ENCODE measurements around the gene EHD4.

The EHD4 gene

DNA sequence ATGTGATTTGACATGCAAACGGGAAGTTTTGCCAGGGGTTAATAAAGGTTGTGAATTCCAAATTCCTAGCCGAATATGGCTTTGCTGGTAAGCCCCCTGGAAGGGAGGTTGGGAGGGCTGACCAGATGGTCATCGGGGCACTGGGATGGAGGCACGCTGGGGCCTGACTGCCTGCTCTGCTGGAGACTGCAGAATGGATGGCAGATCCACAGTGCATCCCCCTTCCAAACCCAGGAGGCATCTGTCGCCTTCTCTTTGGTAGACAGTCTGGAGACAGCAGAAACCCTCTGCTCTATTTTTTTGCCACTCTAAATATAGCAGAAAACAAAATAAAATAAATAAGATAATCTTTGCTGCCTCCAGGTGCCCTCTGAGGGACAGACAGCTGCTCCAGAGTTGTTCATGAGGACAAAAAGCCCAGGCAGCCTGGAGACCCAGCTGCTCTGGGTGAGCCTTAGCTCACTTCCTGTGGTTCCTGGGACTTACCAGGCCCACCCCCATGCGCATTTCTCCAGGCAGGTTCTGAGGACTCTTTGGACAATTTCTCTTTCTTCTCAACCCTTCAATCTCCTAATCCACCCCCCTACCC is 72.4 kb downstream of the EHD4 start:
- no peak for DNase-seq (ENCODE audit: low read depth in 2 of 3, low spot score in 2 of 3)

DNA sequence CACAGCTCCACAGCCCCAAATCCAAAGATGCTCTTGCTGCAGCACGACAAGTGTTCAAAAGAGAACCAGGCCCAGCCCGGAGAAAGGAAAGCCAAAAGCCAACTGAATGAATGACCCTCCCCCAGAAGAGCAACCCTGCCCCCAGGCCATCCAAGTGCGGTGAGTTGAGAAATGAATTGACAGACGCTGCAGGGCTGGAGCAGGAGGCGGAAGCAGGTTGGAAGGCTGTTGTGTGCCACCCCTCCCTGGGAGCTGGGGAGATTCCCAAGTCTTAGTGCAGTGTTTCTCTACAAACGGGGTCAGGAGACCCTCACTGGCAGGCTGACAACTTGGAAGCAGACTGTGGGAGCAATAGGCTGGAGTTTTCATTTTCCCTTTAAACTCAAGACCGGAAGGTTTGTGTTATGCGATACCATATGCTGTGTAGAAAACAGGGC is 75.0 kb downstream of the EHD4 start:
- DNase-seq (ENCODE audit: low read depth in 2 of 3, low spot score in 2 of 3), result no peak

DNA sequence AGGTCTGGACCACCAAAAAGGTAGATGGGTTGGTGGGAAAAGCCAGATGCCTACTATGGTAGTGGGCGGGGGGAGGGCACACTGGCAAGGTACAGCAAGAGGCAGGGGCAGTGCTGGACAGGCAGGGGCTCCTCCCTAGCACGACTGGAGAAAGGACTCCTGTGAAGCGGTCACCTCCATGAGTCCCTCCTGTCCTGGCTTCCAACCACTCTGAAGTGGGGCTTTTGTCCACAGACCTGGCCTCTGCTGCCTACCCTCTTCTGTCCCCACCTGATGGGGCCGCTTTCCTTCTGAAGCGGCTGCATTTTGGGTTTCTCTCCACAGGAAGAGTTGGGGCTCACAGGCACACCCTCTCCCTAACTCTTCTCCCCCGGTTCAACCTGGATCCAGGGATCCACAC is 75.8 kb downstream of the EHD4 start:
- no peak for DNase-seq (ENCODE audit: low read depth in 2 of 3, low spot score in 2 of 3)

DNA sequence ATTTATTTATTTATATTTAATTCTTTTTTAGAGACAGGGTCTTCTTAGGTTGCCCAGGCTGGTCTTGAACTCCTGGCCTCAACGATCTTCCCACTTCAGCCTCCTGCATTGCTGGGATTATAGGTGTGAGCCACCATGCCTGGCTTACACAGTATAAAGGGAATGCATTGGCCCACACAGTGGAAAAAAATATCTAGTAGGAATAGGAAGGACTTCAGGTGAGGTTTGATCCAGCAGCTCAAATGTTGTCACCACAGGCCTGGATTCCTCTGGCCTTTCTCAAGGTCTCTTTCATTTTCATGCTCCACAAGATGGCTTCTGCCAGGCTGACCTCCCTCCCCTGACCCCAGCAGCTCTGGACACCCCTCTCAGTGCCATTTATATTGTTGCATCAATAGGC is 76.4 kb downstream of the EHD4 start:
- DNase-seq (ENCODE audit: low read depth in 2 of 3, low spot score in 2 of 3), result no peak

DNA sequence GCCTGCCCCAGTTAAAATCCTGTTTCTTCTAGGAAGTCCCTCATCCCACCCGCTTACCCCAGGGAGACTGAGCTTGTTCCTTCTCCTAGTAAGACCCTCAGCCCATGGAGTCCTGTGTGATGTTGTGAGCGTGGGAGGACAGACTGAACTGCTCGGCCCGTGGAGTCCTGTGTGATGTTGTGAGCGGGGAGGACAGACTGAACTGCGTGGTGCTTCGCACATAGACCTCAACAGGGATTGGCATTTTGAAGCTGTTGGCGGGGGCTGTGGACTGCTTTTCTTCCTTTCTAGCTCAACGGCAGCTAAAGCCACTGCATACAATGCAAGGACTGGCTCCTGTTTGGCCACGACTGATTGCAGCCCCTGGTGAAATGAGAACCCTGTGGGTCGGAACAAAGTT is 76.9 kb downstream of the EHD4 start:
- no peak for DNase-seq (ENCODE audit: low read depth in 2 of 3, low spot score in 2 of 3)

DNA sequence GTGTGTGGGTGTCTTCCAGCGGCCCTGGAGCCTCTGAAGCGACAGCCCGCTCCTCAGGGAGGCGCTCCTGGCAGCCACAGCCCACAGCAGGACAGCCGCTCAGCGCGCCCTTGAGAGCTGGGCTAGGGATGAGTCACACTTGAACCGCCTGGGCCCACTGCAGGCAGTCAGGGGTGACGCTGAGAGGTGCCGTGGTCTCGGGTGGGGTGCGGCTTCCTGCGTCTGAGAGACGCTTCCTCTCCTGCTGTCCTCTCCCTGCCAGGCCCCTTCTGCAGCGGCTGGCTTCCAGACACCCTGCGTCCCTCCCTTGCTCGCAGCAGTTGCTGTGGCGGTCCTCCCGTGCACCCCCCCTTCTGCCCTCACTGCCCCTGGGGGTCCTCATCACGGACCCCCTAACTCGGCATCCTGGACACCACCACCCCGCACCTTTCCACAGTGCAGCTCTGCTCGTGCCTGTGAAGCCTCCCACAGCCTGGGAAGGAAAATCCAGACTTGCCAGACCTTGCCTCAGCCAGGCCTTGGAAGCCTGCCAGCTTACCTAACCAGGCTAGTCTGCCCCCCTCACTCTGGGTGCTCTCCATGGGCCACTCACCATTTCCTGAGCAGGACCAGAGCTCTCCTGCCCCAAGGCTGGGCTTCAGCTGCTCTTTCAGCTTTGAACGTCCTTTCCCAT is 77.4 kb downstream of the EHD4 start:
- peak; percentile 55 to 60 (median 55) for DNase-seq (ENCODE audit: low read depth in 2 of 3, low spot score in 2 of 3)

DNA sequence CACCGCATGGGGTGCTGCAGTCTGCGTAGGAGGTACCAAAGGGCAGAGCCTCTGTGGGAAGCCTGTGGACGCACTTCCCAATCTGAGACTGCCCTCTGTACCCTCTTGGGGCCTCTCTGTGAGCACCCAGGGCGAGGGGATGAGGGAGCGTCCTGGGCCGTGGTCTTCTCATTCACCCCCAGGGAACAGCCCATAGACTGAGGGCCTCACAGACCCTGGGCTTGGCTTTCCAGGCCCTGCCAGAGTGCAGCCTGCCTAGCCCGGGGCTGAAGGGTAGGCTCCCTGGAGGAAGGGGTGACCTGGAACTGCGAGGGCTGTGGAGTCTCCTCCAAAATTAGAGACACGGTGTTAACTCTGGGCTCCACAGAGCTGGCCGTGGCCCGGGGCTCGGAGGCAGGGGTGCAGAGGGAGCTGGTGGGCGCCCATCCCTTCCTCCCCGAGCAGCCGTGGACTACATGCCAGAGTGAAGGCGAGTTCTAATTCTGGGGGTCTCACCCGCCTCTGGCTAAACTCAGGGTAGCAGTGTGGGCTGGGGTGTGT is 78.0 kb downstream of the EHD4 start:
- DNase-seq (ENCODE audit: low read depth in 2 of 3, low spot score in 2 of 3), result no peak

DNA sequence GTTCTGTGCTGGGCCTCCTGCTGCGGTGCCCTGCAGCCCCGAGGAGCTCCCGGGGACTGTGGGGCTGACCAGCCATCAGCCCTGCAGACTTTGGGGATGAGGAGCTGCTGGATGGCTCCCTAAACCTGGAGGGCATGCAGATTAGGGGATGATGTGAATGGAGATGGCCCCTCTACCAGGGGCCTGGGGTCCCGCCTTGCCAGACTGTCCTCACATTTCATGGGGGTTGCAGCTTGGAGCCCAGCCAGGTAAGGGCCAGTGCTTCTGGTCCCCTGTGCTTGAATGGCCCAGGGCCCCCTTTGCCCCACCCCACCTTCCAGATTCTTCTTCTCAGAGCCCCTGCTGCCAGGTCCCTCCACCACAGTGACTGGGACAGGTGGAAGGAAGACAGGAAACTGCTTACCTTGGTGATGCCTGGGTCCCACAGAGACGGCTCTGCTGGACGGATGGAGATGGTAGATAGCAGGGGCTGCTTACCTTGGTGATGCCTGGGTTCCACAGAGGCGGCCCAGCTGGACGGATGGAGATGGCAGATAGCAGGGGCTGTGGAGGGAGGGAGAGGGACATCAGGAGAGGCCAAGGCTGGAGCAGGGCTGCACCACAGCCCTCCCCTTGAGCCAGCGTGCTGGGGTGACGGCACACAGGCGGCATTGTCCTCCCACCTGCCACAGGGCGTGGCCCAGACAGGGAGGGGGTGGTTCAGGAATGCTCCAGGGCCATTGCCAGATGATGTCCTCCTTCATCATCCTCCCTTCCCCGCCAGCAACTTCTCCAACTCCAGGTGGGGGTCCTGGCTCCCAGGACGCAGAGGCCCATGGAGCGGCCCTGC is 78.7 kb downstream of the EHD4 start, which contains the start of gene SPTBN5:
TSS of gene SPTBN5 (minus strand) at position 632 of the 829 bp plus-strand sequence. CDS start at position 76, 556 bp downstream.
- DNase-seq (ENCODE audit: low read depth in 2 of 3, low spot score in 2 of 3), result no peak

DNA sequence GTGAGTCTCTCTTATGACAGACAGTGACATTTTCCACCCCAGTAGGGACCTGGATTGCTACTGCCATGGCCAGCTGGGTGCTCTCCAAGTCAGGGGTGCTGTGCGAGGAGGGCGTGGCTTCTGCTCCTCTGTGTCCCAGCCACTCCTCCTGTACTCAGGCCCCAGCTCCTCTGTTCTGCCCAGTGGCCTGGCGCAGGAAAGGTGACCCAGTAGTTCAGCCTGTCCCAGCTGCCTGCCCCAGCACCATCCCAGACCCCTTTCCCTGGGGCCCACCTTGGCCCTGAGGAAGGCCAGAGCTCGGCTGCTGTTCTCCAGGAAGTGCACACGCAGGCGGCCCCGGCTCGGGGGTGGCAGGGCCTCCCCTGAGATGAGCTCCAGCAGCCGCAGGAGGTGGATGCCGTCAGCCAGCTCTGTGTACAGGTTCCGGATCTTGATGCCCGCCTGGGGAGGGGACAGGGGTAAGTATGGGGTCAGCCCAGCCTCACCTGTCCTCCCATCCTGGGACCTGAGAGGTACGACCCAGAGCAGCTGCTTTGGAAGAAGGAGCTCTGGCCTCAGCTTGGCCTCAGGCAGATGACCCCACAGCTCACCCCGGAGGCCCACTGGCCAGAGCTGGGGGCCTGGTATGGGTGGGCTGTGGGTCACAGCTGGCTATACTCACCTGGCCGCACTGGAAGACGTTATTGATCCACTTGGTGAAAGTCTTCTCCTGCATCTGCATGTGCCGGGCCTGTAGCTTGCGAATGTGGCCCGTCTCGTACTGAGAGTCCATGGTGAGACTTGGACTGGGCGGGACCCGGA is 79.5 kb downstream of the EHD4 start:
- no peak for DNase-seq (ENCODE audit: low read depth in 2 of 3, low spot score in 2 of 3)

DNA sequence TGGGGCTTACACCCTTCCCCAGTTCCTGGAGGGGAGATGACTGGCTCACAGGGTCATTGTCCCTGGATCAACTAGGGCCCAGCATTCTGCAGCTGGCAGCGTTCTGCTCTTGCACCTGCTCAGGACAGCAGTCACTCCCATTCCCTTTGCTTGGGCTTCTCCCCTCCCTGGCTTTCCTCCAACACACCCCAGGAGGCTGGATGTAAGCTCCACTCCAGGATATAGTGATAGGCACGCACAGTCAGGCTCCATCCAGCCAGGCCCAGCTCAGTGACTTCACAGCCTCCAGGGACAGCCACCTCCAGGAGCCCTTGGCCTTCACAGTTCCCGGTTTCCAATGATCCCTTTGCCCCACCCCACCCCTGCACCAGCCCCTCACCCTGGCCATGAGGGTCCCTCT is 80.4 kb downstream of the EHD4 start:
- no peak for DNase-seq (ENCODE audit: low read depth in 2 of 3, low spot score in 2 of 3)

DNA sequence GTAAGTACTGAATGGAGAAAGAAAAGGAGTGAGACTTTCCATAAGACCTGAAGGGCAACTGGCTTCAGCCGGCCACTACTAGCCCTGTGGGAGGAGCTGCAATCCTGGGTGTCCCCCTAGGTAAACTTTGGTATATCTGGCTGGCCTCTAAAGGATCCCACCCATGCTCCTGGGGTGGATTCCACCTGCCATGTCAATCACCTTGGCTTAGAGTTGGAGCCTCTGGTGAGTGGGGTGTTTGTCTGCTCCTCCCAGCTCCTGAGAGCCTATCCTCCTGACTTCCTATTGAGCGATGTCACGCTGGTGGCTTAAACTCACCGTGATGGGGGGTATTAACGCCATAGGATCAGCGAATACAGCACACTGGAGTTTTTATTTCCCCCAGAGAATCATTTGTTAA is 81.1 kb downstream of the EHD4 start:
- no peak for DNase-seq (ENCODE audit: low read depth in 2 of 3, low spot score in 2 of 3)

DNA sequence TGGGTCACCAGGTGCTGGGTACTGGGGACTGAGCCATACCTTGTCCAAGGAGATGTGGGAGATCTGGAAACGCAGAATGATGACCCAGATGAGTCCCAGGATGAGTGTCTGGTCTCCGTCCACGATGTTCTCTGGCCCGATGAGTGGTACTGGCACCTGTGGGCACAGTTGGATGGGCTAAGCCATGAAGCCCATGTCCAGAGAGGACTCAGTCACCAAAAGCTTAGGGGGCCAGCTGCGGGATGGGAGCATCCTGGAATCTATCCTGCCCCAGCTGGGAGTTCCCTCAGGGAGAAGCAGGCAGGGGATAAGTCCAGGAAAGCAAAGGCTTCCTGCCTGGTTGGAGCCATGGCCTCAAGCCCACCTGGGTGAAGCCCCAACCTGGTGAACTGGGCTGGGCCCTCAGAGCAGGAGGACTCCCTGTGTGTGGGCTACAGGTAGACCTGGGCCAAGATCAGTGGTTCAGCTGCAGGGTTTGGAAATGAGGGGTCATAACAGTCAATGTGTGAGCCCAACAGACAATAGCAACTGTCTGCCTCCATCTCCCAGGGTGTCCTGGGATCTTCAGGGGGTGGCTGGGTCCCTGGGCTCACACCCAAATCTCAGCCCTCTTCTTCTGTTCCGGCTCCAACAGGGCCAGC is 82.2 kb downstream of the EHD4 start:
- DNase-seq (ENCODE audit: low read depth in 2 of 3, low spot score in 2 of 3), result no peak

DNA sequence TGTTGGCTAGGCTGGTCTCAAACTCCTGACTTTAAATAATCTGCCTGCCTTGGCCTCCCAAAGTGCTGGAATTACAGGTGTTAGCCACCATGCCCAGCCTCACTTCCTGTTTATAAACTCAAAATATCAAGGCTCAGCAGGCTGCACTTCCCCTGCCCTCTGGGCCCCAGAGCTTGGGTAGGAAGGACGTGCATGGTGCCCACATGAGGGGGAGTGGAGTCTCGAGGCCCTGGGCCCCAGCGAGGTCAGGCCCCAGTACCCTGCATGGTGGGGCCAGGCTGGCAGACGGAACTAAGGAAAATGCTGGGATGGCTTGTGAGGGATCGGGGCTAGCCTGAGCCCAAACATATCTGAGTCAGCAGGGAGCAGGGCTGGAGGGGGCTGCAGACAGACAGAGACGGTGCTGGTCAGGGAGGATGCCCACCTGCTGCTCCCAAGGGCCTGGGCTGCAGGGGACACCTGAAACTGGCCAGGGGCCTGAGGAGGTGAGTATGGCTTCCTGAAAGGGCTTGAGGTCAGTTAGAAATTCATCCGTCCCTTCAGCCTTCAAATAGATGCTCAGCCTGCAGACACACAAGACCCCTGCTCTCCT is 83.6 kb downstream of the EHD4 start:
- DNase-seq (ENCODE audit: low read depth in 2 of 3, low spot score in 2 of 3), result no peak

DNA sequence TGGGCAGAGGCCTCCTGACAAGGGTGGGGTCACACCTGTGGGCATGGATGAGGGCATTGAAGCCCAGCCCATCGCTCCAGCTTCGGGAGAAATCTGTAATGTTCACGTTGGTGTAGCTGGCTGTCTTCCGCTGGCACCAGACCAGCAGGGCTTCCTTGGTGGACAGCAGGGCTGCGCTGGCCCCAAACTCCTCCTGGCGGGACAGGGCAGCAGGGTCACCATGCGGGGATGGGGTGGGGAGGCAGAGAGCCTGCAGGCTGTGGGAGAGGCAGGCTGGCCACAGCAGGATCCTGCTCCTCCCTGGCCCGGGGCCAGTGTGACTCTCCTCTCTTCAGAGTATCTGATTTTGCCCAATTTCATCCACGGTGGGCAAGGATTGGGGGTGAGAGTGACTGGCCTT is 84.5 kb downstream of the EHD4 start:
- no peak for DNase-seq (ENCODE audit: low read depth in 2 of 3, low spot score in 2 of 3)

DNA sequence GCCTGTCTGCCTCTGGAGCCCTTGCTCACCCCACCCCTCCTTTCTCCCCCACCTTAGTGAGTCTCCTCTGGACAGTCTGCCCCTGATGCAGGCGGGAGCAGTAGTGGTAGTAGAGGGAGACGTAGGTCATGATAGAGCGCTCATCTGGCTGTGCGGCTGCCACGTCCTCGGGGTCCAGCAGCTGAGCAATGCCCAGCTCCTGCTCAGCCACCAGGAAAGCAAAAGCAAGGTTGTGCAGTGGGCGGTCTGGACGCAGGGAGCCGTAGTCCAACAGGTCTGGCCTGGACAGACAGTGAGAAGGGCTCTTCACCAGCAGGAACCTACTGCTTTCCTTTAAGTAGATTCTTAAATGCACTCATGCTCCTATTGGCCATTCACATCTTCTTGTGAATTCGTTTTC is 85.2 kb downstream of the EHD4 start:
- DNase-seq (ENCODE audit: low read depth in 2 of 3, low spot score in 2 of 3), result no peak

DNA sequence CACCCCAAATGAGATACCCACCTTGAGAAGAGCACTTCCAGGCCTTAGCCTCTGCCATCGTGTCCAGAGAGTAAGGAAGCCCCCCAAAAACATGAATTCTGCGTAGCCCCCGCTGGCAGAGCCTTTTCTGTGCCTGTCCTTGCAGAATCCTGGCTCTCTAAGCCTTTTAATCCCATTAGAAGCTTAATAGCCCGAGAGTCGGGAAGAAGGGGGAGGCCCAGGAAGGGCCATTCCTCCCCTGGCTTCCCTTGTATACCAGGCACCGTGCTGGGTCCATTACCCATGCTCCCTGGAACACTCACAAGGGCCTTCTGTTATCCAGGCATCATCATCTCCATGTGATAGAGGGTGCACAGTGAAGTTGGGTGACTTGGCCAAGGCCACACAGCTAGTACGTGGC is 85.6 kb downstream of the EHD4 start:
- DNase-seq (ENCODE audit: low read depth in 2 of 3, low spot score in 2 of 3), result no peak

DNA sequence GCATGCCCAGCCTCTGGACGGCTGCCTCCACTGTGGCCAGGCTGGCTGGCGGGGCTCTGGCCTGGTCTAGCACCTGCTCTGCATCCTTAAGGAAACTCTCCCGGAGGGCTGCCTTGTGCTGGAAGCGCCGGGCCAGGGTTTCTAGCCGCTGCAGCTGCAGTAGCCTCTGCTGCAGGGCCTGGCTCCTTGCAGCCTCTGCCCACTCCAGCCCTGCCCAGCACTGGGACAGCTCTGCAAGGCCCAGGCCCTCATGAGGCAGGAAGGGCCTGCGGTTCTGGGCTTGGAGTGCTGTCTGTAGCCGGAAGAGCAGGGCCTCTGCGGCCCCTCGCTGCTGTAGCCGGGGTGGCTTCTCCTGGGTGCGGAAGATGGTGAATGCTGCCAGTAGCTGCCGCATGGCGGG is 86.5 kb downstream of the EHD4 start:
- DNase-seq (ENCODE audit: low read depth in 2 of 3, low spot score in 2 of 3), result no peak

DNA sequence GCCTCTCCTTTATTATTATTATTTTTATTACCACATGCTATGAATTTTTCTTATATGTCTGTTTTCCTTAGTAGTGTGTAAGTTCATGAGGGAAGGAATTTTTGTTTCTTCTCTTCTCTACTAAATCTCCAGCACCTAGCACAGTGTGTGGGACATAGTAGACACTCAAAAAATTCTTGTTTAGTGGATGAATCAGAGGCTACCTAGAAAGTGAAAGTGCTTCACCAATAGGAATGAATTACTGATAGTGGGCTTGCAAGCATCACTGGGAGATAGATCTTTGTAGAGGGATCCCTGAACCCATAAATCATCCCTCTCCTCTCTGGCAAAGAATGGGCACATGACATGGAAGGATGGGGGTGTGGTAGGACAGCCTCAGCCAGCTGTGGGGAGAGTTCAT is 87.0 kb downstream of the EHD4 start:
- no peak for DNase-seq (ENCODE audit: low read depth in 2 of 3, low spot score in 2 of 3)

DNA sequence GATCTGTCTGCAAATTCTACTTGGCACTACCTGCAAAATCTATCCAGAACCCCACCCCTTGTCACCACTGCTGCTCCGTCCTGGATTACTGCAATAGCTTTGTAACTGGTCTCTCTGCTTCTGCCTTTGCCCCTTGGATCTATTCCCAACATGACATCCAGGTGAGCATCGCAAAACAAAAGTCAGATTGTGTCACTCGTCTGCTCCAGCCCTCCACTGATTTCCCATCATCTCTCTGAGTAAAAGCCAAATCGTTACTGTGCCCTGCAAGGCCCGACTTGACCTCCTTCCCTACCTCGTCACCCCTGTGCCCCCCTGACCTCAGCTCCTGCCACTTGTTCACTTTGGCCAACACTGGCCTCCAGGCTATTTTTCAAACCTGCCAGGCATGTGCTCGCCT is 87.9 kb downstream of the EHD4 start:
- DNase-seq (ENCODE audit: low read depth in 2 of 3, low spot score in 2 of 3), result no peak

DNA sequence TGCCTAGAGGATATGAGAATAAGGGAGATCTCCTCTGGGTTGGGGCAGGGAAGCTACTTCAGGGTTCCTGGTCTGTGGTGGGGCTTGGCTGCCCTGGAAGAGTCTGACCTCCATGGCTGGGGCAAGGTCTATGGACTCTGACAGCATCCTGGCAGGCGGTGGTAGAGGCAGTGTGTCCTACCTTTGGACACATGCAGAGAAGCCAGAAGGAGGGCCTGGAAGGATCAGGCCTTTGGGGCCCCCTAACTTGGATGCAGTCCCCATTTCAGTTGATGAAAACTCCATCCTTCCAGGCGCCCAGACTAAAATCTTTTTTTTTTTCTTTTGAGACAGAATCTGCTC is 88.9 kb downstream of the EHD4 start:
- DNase-seq (ENCODE audit: low read depth in 2 of 3, low spot score in 2 of 3), result no peak

Data from activated CD8-positive, alpha-beta memory T cell treated with anti-CD3 and anti-CD28 coated beads for 48 hours (primary cell).